T1000 (cell line): ENCODE data around the gene NIPAL4.
"Not testable (repeated sequence)": the region's sequence is repeated elsewhere in the genome, so short reads cannot be mapped to it uniquely, and the experiment has no call there.

ENCODE experiments used
- DNase-seq: peaks from one replicate; lab custom pipeline; 2025; ENCODE audit warnings: mixed read lengths; lab: John Stamatoyannopoulos, UW

NIPAL4 gene

DNA sequence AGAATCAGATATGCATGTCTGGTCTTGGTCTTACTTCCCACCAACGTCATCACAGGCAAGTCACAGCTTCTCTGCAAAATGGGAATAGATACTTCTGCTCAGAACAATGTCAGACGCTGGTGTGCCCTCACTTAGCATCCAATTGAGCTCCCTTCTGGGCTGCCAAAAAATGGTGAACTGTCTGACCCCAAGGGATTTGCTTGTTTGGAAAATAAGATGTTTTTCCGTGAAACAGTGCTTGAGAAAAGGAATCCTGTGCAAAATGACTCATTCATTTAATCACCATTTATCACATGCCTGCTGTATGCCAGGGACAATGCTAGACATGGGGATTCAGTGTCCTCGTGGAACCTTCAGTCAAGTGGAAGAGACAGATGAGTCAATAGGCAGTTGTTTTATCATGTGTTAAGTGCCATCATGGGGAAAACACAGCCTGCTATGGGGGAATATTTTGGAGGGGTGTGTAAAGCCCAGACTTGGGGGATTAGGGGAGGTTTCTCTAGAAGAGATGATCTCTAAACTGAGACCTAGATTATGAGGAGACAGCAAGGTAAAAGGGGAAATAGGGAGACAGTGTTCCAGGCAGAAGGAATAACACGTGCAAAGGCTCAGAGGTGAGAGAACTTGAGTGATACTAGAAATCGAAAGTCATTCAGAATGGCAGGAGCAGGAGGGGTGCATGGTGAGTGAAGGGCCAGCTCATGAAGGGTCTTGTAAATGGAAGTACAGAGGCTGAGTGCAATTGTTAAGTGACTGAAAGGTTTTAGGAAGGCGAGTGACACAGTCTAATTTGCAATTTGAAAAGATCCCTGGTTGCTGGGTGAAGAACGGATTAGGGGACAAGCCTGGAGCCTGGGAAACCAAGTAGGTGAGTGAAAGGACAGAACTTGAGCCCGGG lies 3.9 kb downstream of the NIPAL4 start:
- DNase-seq, result no peak

DNA sequence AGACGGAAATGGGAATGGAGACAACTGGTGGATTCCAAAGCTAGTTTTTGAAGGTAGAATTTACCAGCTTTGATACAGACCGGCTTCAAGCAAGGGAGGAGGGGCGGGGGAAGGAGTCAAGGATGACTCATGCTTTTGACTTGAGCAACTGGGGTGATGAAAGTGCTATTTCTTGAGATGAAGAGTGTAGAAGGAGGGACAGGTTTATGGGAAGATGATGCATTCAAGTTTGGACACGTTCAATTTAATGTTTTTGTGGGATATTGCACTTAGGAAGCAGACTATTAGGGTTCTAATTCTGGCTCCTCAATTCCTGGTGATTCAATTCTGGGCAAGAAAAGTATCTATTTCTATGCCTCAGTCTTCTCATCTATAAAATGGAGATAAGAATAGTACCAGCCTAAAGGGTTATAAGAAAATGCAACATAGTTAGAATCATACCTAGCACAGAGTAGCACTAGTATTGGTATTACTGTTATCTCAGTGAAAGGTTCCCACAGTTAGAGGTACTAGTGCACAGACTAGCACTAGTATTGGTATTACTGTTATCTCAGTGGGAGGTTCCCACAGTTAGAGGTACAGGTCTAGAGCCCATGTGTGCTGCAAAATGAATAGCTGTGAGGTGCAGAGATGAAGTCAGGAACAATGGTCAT lies 4.6 kb downstream of the NIPAL4 start:
- peak; percentile 28 for DNase-seq

DNA sequence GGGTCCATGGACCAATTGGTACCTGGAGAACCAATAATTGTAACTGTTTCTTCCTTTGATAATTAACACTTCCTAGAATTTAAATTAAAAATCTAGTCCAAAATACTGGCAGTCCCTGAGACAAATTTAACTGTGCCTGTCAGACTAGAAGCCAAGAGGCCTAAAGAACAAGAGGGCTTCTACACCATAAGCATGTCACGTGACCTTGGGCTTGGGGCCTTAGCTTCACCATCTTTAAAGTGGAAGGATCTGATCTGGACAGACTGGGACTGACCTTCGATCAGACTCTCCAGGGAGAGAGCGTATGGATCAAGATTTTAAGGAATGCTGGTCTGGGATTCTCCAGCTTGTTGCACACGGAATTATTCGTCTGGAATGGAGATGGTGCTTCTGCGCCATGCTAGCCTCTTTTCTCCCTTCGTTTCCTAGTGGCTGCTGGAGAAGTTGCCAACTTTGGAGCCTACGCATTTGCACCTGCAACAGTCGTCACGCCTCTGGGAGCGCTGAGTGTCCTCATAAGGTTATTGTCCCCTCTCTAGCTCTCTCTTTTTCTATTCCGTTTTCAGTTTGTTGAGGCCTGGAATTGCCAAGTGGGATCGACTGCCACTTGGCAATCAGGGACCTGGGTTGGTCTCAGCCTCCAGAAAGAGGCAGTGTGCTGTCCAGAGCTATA lies 8.4 kb downstream of the NIPAL4 start:
- no peak for DNase-seq

GRCh38 chr5:157469073-157469472 lies 9.1 kb downstream of the NIPAL4 start:
- DNase-seq, result no peak

DNA sequence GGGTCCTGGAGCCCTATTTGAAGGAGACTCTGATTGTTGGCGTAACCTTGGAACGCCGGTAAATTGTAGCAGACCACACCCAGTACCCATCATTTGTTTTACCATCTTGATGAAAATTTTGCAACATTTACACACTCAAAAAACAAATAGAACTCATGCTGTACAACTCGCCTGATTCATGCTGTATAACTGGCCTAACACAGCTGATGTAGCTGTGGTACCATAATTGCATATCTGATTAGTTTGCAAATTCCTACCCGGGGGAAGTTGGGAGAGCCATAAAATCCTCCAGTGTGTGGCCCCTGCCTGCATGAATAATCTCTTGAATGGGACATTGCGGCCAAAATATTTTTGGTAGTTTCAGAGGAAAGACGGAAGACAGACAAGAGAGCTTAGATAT lies 9.7 kb downstream of the NIPAL4 start:
- no peak for DNase-seq

GRCh38 chr5:157470631-157471030 lies 10.6 kb downstream of the NIPAL4 start:
- no peak for DNase-seq

DNA sequence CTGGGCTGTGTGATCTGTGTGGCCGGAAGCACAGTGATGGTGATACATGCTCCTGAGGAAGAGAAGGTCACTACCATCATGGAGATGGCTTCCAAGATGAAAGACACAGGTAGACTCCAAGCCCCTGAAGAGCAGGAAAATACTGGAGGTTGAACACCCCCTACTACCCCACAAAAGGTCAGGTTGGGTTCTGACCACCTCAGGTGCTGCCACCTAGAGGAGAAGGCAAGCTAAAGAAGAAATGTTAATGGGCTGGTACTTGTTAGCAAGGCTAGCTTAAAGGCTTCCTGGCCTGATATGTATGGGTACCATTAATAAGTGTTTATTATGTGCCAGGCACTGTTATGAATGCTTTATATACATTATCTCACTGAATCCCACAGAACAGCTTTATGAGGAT lies 11.7 kb downstream of the NIPAL4 start:
- no peak for DNase-seq

GRCh38 chr5:157473383-157474320 lies 13.6 kb downstream of the NIPAL4 start:
- no peak for DNase-seq

GRCh38 chr5:157475432-157475831 lies 15.4 kb downstream of the NIPAL4 start:
- DNase-seq, result no peak

DNA sequence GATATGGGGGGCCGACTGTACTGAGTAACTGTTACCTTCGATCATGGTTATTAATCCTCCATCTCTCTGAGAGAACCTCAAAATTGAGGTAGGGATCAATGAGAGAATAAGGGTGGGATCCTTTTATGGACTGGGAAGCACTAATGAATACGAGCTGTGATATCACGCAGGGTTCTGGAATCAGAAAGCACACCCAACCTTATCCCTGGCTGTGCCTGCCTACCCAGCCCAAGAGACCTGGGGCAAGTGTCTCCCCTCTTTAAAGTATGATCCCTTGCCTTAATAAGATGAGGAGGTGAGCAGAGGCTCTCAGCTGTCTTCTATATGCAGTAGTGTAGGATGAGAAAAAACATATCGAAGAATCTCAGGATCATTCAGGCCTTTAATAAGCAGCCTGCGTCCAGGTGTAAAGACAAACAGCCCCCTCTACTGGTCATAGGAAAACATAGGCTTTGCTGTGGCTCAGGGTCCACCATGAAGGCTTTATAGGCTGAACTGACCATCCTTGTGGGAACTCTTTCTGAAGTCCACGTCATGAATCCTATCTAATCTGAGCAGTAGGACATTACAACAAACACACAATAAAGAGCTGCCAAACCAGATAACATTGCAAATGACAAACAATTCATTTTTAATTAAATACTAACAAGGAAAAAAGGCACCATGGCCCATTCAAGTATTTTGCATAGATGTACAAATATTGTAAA lies 16.8 kb downstream of the NIPAL4 start:
- no peak for DNase-seq

GRCh38 chr5:157477814-157478494 lies 17.9 kb downstream of the NIPAL4 start:
- DNase-seq, result no peak

- no peak for DNase-seq
Measured at GRCh38 chr5:157478726-157479125, 18.7 kb downstream of the NIPAL4 start.

DNA sequence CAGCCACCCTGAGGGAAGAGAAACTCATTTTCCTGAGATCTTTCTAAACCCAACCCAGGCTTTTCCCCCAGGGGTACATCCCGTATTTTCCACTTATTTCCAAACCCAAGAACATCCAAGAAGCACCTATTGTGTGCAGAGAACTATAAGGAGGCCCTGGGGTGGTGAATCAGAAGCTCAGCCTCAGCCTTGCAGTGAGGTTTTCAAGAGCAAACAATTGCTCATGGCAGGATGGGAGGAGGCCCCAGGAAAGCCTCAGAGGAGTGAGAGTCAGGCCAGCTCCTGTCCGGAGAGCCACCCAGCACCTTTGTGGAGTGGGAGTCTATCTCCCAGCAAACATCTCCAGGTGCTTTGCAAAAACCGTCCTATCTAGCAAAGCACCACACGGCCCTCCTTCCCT lies 19.2 kb downstream of the NIPAL4 start:
- DNase-seq, result no peak

DNA sequence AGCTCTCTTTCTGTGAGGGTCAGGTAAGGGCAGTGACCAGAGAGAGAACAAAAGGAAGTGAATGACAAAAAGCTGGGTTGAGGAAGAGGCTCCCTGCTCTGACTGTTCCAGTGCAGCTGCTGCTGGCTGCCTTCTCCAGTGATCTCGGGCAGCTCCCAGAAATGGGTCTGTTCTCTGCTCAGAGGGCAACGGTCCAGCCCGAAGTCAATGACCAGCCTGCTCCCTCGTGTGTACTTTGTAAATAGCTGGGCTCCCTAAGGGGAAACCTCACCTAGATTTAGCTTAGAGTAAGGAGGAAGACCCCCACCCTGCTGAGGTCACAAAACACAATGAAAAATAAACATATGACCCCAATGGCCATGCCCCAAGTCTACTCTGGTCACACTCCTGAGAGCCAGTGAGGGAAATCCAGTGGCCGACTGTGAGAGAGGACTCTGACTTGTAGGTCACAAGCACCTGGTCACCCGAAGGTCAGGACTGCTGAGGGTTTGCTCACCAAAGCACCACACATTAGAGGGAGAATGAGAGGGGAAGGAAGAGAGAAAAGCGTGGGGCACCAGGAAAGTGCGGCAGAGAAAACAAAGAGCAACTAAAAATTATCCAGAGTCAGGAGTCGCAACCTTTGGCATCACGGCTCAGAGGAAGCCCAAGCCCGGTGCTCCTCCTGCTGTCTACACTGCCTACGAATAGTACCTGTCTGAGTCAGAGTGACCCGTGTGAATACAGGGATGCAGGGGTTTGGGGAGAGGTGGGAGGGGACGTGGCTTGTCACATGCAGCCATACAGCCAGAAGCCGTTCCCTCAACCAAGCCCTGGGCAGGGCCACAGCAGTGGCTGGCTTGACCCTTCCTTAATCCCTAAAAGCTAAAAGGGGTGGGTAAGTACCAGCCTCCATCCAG lies 19.8 kb downstream of the NIPAL4 start:
- no peak for DNase-seq

DNA sequence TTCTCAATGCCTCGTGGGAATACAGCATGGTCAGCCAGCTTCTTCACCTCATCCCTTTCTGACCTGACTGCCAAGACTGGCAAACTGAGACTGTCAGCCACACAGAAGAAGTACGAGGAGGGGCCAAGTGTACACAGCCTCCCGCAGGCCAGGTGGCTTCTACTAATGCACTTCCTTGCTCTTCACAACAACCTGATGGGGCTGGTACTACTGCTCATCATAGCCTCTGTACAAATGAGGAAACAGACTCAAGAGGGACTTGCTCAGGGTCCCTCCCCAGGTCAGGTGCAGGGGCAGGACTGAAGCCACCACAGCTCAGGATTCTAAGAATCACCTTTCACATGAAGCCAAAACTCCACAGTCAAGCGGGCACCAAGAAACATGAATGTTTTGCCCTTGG lies 21.3 kb downstream of the NIPAL4 start:
- no peak for DNase-seq

GRCh38 chr5:157481666-157482065 lies 21.7 kb downstream of the NIPAL4 start:
- no peak for DNase-seq

DNA sequence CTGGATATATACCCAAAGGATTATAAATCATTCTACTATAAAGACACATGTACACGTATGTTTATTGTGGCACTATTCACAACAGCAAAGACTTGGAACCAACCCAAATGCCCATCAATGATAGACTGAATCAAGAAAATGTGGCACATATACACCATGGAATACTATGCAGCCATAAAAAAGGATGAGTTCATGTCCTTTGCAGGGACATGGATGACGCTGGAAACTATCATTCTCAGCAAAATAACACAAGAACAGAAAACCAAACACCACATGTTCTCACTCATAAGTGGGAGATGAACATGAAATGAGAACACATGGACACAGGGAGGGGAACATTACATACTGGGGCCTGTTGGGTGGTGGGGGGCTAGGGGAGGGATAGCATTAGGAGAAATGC lies 22.7 kb downstream of the NIPAL4 start:
- DNase-seq, result not testable (repeated sequence)

DNA sequence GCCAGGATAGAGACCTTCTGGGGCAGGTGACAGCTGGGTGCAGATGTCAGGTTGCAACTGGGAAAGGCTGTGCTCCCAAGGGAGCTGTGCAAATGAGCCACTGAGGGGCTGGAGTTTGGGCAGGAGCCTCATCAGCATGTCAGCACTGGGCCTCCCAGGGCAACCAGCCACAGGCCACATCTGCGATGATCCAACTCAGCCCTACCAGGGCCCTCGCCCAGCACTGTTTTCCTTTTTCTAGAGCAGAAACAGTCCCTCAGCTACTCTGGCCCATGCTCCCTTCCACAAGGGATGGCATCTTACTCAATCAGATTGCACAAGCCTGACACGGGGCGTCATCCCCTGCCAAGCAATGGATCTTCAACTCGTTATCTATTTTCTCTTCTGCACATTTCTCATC lies 24.8 kb downstream of the NIPAL4 start:
- DNase-seq, result no peak

DNA sequence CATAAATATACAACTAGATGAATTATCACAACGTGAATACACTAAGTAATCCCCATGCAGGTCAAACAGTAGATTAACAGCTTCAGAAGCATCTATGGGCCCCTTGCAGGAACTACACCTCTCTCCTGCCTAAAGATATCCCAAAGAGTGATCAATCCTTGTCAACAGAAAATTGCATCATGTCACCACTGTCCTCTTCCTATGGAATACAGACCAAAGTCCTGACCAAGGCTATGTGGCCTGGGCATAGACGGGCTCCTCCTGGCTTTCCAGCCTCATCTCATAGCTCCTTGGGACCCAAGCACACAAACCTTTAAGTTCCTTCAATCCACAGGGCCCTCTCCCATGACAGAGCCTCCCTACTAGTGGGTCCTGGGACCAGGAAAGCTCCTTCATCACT lies 25.3 kb downstream of the NIPAL4 start:
- no peak for DNase-seq

- no peak for DNase-seq
Measured at GRCh38 chr5:157485811-157486210, 25.8 kb downstream of the NIPAL4 start.
